K562 (cell line): Measurements from ENCODE around the gene RNF32. TPM values are rescaled to one million over a fixed set of nuclear protein-coding genes. Genes with fewer than 3 reads are reported as not detected.
A peak's percentile ranks its signal among the peaks of the same experiment; 100 is the strongest.

Experiments
- ATAC-seq: fragments of 200-7000 bp; cut with Tn5 transposase; 3 replicates; pipeline ENCODE4 v1.9.1; 2020; ENCODE audit warnings: moderate library complexity
- BruUV-seq: library from RNA; stranded (reverse); fragments of 400-500 nt; replicated peaks from 2 replicates; lab custom pipeline; 2021; lab: Mats Ljungman, UMichigan
- CTCF ChIA-PET: fragments of 300-600 bp; formaldehyde crosslinking; extraction: SDS; loops from one replicate; lab custom pipeline; 2021; ENCODE audit warnings: low intra/inter-chr PET ratio; lab: Yijun Ruan, JAX
- POLR2A ChIA-PET: fragments of 300-600, 350-650 bp; sonication (Branson Sonifier 250); formaldehyde crosslinking; extraction: SDS; loops from one replicate; lab custom pipeline; 2021; ENCODE audit warnings: antibody characterized with exemption, inconsistent platforms; lab: Yijun Ruan, JAX
- DNase-seq, 4 experiments: peaks; one replicate each; pipeline versions ENCODE4 v3.0.0 to v3.0.0-alpha.2; 2011 to 2018; ENCODE audit warnings: low spot score in 3 of 4, mixed read lengths in 3 of 4; ENCODE audit errors: extremely low read depth in 1 of 4
- FAIRE-seq: peaks from 2 replicates; lab custom pipeline; 2011; peaks lifted over from hg19 to GRCh38; lab: Jason Lieb, UNC
- H2AFZ ChIP-seq: 2 replicates; pipeline ENCODE4 v1.6.0; 2011; ENCODE audit warnings: low read depth, low read length, control low read depth, inconsistent platforms
- H3K27ac ChIP-seq: fragments of 200-600 bp; 3 replicates; pipeline ENCODE4 v1.8.0; 2011; ENCODE audit warnings: low read depth, mild to moderate bottlenecking, control low read depth, inconsistent platforms, low read length, moderate library complexity, mixed read lengths; ENCODE audit errors: extremely low read depth
- H3K27me3 ChIP-seq, 2 experiments: fragments of 300-600 bp in 1 of 2; 2 replicates in 1 of 2; 3 replicates in 1 of 2; pipeline versions ENCODE4 v1.6.0 to v1.8.0; 2011; ENCODE audit warnings: inconsistent platforms in 2 of 2, low read length in 2 of 2, mild to moderate bottlenecking in 1 of 2, mixed read lengths in 1 of 2, moderate library complexity in 1 of 2; ENCODE audit not compliant: control insufficient read depth in 2 of 2, insufficient read depth in 2 of 2
- H3K36me3 ChIP-seq: fragments of 300-600 bp; 3 replicates; pipeline ENCODE4 v1.8.0; 2011; ENCODE audit warnings: mild to moderate bottlenecking, low read length, inconsistent platforms; ENCODE audit not compliant: control insufficient read depth, insufficient read depth
- H3K4me1 ChIP-seq, 2 experiments: fragments of 200-600 bp in 1 of 2; replicated peaks in 1 of 2; 2 replicates in 1 of 2; 3 replicates in 1 of 2; pipeline versions ENCODE4 v1.5.1 to v1.8.0; 2011; ENCODE audit warnings: inconsistent platforms in 2 of 2, low read length in 2 of 2, mild to moderate bottlenecking in 1 of 2, mixed read lengths in 1 of 2, moderate library complexity in 1 of 2; ENCODE audit not compliant: control insufficient read depth in 2 of 2, insufficient read depth in 2 of 2
- H3K4me2 ChIP-seq: 2 replicates; pipeline ENCODE4 v1.6.1; 2011; ENCODE audit warnings: low read length, control low read depth, inconsistent platforms, mixed read lengths; ENCODE audit not compliant: insufficient read depth
- H3K4me3 ChIP-seq: fragments of 200-600 bp; sonication (generic), shearing (Covaris generic); 2 replicates; pipeline ENCODE4 v1.5.1; 2016; ENCODE audit warnings: control low read depth, inconsistent platforms
- H3K79me2 ChIP-seq: fragments of 200-600 bp; 3 replicates; pipeline ENCODE4 v1.8.0; 2011; ENCODE audit warnings: low read length, inconsistent platforms; ENCODE audit not compliant: control insufficient read depth, insufficient read depth
- H3K9ac ChIP-seq, 2 experiments: 2 replicates each; pipeline versions ENCODE4 v1.6.0 to v1.6.1; 2011; ENCODE audit warnings: low read depth in 2 of 2, low read length in 2 of 2, control low read depth in 1 of 2, inconsistent platforms in 1 of 2, mild to moderate bottlenecking in 1 of 2, mixed read lengths in 1 of 2; ENCODE audit not compliant: insufficient read depth in 1 of 2
- H3K9me1 ChIP-seq: one replicate; pipeline ENCODE4 v1.6.0; 2011; ENCODE audit warnings: inconsistent platforms, mild to moderate bottlenecking, low read length, moderate library complexity; ENCODE audit not compliant: control insufficient read depth, insufficient read depth
- H3K9me3 ChIP-seq: replicated peaks from 2 replicates; pipeline ENCODE4 v1.5.1; 2011; ENCODE audit warnings: low read depth, low read length, inconsistent platforms; ENCODE audit not compliant: control insufficient read depth, insufficient read depth
- H4K20me1 ChIP-seq: replicated peaks from 2 replicates; pipeline ENCODE4 v1.6.1; 2011; ENCODE audit warnings: low read length, inconsistent platforms, mixed read lengths; ENCODE audit not compliant: control insufficient read depth, insufficient read depth
- CEBPB ChIP-seq: fragments of 450-650 bp; IDR thresholded peaks from 2 replicates; pipeline ENCODE4 v1.6.1; 2016; ENCODE audit warnings: missing genetic modification characterization, missing compliant biosample characterization
- MTA2 ChIP-seq: fragments of 450-650 bp; IDR thresholded peaks from 2 replicates; pipeline ENCODE4 v1.6.1; 2016; ENCODE audit warnings: low read depth
- NELFE ChIP-seq: IDR thresholded peaks from 2 replicates; pipeline ENCODE4 v1.6.1; 2011; ENCODE audit warnings: mild to moderate bottlenecking; ENCODE audit not compliant: insufficient read depth, insufficient read length
- RBM14 ChIP-seq: fragments of 200-400 bp; formaldehyde crosslinking; IDR thresholded peaks from 2 replicates; pipeline ENCODE4 v1.6.1; 2018; ENCODE audit warnings: low read depth, mild to moderate bottlenecking, low read length, moderate library complexity, borderline replicate concordance; ENCODE audit not compliant: insufficient read depth
- SP1 ChIP-seq: sonication (generic); formaldehyde crosslinking; IDR thresholded peaks from 2 replicates; pipeline ENCODE4 v1.8.1; 2022; ENCODE audit warnings: mild to moderate bottlenecking, missing genetic modification reagents
- ZNF316 ChIP-seq: fragments of 450-650 bp; IDR thresholded peaks from 2 replicates; pipeline ENCODE4 v1.6.1; 2016
- ZNF592 ChIP-seq: fragments of 450-650 bp; IDR thresholded peaks from 2 replicates; pipeline ENCODE4 v1.6.1; 2017; ENCODE audit warnings: antibody characterized with exemption, mild to moderate bottlenecking
- ZNF76 ChIP-seq: fragments of 250-450 bp; sonication (Bioruptor Pico); IDR thresholded peaks from 2 replicates; pipeline ENCODE4 v1.4.0; 2020; ENCODE audit warnings: mild to moderate bottlenecking, moderate library complexity, borderline replicate concordance
- in situ Hi-C: fragments of 300-500 bp; cut with MboI; formaldehyde crosslinking; loops from 4 replicates; pipeline ENCODE4 v1.15.0; 2018; ENCODE audit warnings: inconsistent platforms, mixed read lengths
- intact Hi-C: fragments of 100-400 bp; cut with micrococcal nuclease; formaldehyde crosslinking; loops from 2 replicates; pipeline ENCODE4 v1.14.2; 2022
- polyA plus RNA-seq, 8 experiments: library from polyadenylated mRNA; depleted of rRNA in 4 of 8; stranded (reverse) in 5 of 8; unstranded in 3 of 8; fragments of >200 nt; fragmentation: Nextera tagmentation in 2 of 8; fragmentation: Illumina TruSeq in 1 of 8; extraction: Ambion mirVana in 2 of 8; extraction: Trizol in 1 of 8; gene quantifications; 2 replicates each; pipeline versions ENCODE4 v1.2.1 to v1.2.3, GENCODE V29; 2011 to 2014; ENCODE audit warnings: inconsistent platforms in 1 of 8, missing spikeins in 1 of 8
- total RNA-seq, 7 experiments: library from RNA; depleted of rRNA in 6 of 7; stranded (reverse); fragments of >200 nt in 6 of 7; fragmentation: Illumina TruSeq in 2 of 7; extraction: Trizol in 2 of 7; gene quantifications; 2 replicates each; pipeline versions ENCODE4 v1.2.1 to v1.2.3, GENCODE V29; 2011 to 2021; ENCODE audit warnings: low replicate concordance in 1 of 7

RNF32 gene
- total and polyA plus RNA-seq, 9 of the 15 experiments (the other 6 are each of a cell fraction or from before 2014, with no cell fraction given), result 2.6 to 7.0 (median 4.6) TPM

- ATAC-seq, result no peak
- Histone ChIP-seq H3K4me1 (no peaks in the 10 kb centered on the region), H3K9me1 (no peaks in the 10 kb centered on the region), H3K9ac (no peak overlapping the region), H3K79me2 (no peaks in the 10 kb centered on the region), H3K27me3 (no peaks in the 10 kb centered on the region), H3K4me3 (no peak overlapping the region), H3K36me3 (peaks cover 8% of the 10 kb centered on the region; the same call in 1 of the 3 replicates), H3K27ac (no peak overlapping the region), H3K9me3 (no peaks in the 10 kb centered on the region), H4K20me1 (no peaks in the 10 kb centered on the region), H2AFZ (no peak overlapping the region), H3K4me2 (no peak overlapping the region)
- FAIRE-seq, result no peak
- in situ Hi-C loops (no loop called here), intact Hi-C loops (no loop called here)
- ChIA-PET CTCF (no interaction called here), POLR2A (interaction anchor here (0.7 to 1.1 kb wide), 2 partner anchors 9 to 33 kb away, joined by 3 to 5 read pairs; no protein-coding TSS in a partner anchor)
- no peak for TF ChIP-seq NELFE
- no peak for TF ChIP-seq SP1
- TF ChIP-seq ZNF316, result peak; percentile 58
- TF ChIP-seq RBM14, result no peak
- TF ChIP-seq ZNF592, result no peak
- no peak for TF ChIP-seq MTA2
- no peak for TF ChIP-seq ZNF76 (CRISPR knock-in tag)
- peak; percentile 57 for TF ChIP-seq CEBPB (tag)
- no TSS peak for BruUV-seq
- no peak for DNase-seq
Observed at GRCh38 chr7:156725936-156726335, 85.4 kb downstream of the RNF32 start.
